IMR-90 (cell line): Measurements from ENCODE around the gene RELT. TPM values are rescaled to one million over a fixed set of nuclear protein-coding genes. Genes with fewer than 3 reads are reported as not detected.

Experiments used
- ATAC-seq: fragments of 200-7000 bp; cut with Tn5 transposase; 2 replicates; pipeline ENCODE4 v1.9.1; 2020; ENCODE audit warnings: low read depth, mild to moderate bottlenecking, moderate library complexity
- BruUV-seq: library from RNA; stranded (reverse); fragments of 400-500 nt; replicated peaks from 2 replicates; lab custom pipeline; 2021; lab: Mats Ljungman, UMichigan
- CTCF ChIA-PET: fragments of 300-600 bp; formaldehyde crosslinking; extraction: SDS; loops from one replicate; lab custom pipeline; 2021; ENCODE audit warnings: antibody characterized with exemption; lab: Yijun Ruan, JAX
- POLR2A ChIA-PET: fragments of 300-600 bp; sonication (Branson Sonifier 250); formaldehyde crosslinking; loops from one replicate; lab custom pipeline; 2022; ENCODE audit warnings: antibody characterized with exemption; ENCODE audit not compliant: unreplicated experiment; lab: Charles Lee
- DNase-seq: peaks from one replicate; pipeline ENCODE4 v3.0.0; 2013
- H2AFZ ChIP-seq: replicated peaks from 2 replicates; pipeline ENCODE3; 2013; ENCODE audit warnings: low read length, mild to moderate bottlenecking; ENCODE audit not compliant: poor library complexity
- H2AK5ac ChIP-seq: 2 replicates; pipeline ENCODE4 v1.6.1; 2013; ENCODE audit warnings: low read depth, low read length, inconsistent platforms
- H2AK9ac ChIP-seq: replicated peaks from 2 replicates; pipeline ENCODE3; 2013; ENCODE audit warnings: mild to moderate bottlenecking, low read depth, low read length, moderate library complexity; ENCODE audit not compliant: poor library complexity
- H2BK120ac ChIP-seq: 2 replicates; pipeline ENCODE4 v1.6.1; 2013; ENCODE audit warnings: low read depth, low read length, inconsistent platforms
- H2BK15ac ChIP-seq: 3 replicates; pipeline ENCODE4 v1.6.1; 2013; ENCODE audit warnings: low read depth, low read length, inconsistent platforms
- H2BK20ac ChIP-seq: 2 replicates; pipeline ENCODE4 v1.6.1; 2013; ENCODE audit warnings: low read depth, mild to moderate bottlenecking, inconsistent platforms, low read length, moderate library complexity
- H2BK5ac ChIP-seq: 2 replicates; pipeline ENCODE4 v1.6.1; 2013; ENCODE audit warnings: mild to moderate bottlenecking, low read depth, low read length, inconsistent platforms; ENCODE audit not compliant: poor library complexity, severe bottlenecking
- H3K14ac ChIP-seq: replicated peaks from 2 replicates; pipeline ENCODE4 v1.6.1; 2013; ENCODE audit warnings: low read depth, low read length, inconsistent platforms
- H3K18ac ChIP-seq: 2 replicates; pipeline ENCODE4 v1.6.1; 2013; ENCODE audit warnings: low read depth, low read length, control low read depth
- H3K23ac ChIP-seq: 2 replicates; pipeline ENCODE4 v1.6.1; 2013; ENCODE audit warnings: low read depth, low read length, inconsistent platforms
- H3K27ac ChIP-seq: 2 replicates; pipeline ENCODE4 v1.5.1; 2013; ENCODE audit warnings: mild to moderate bottlenecking, control low read depth, low read length; ENCODE audit not compliant: insufficient read depth
- H3K27me3 ChIP-seq: 2 replicates; pipeline ENCODE4 v1.6.1; 2013; ENCODE audit warnings: low read length; ENCODE audit not compliant: control insufficient read depth, insufficient read depth
- H3K36me3 ChIP-seq: 2 replicates; pipeline ENCODE4 v1.6.1; 2013; ENCODE audit warnings: low read length, mixed read lengths; ENCODE audit not compliant: control insufficient read depth, insufficient read depth
- H3K4ac ChIP-seq: 2 replicates; pipeline ENCODE4 v1.6.1; 2013; ENCODE audit warnings: low read depth, low read length, inconsistent platforms
- H3K4me1 ChIP-seq: 2 replicates; pipeline ENCODE4 v1.6.1; 2013; ENCODE audit warnings: low read length, mixed read lengths; ENCODE audit not compliant: control insufficient read depth, insufficient read depth
- H3K4me2 ChIP-seq: 2 replicates; pipeline ENCODE4 v1.6.1; 2013; ENCODE audit warnings: low read depth, mild to moderate bottlenecking, control low read depth, low read length, moderate library complexity
- H3K4me3 ChIP-seq: 2 replicates; pipeline ENCODE4 v1.5.1; 2013; ENCODE audit warnings: low read depth, mild to moderate bottlenecking, control low read depth, low read length, moderate library complexity; ENCODE audit not compliant: insufficient read depth
- H3K56ac ChIP-seq: 2 replicates; pipeline ENCODE4 v1.6.1; 2013; ENCODE audit warnings: low read length, inconsistent platforms; ENCODE audit not compliant: insufficient read depth; ENCODE audit errors: extremely low read depth
- H3K79me1 ChIP-seq, 2 experiments: 2 replicates each; pipeline ENCODE4 v1.6.1; 2013; ENCODE audit warnings: low read length in 2 of 2, inconsistent platforms in 1 of 2, low read depth in 1 of 2
- H3K9ac ChIP-seq: 2 replicates; pipeline ENCODE4 v1.6.1; 2013; ENCODE audit warnings: low read depth, low read length, control low read depth
- H3K9me1 ChIP-seq: 2 replicates; pipeline ENCODE4 v1.6.1; 2013; ENCODE audit warnings: low read length, inconsistent platforms; ENCODE audit not compliant: insufficient read depth
- H3K9me3 ChIP-seq: 2 replicates; pipeline ENCODE4 v1.6.1; 2013; ENCODE audit warnings: low read length; ENCODE audit not compliant: control insufficient read depth, insufficient read depth
- H4K20me1 ChIP-seq: 2 replicates; pipeline ENCODE4 v1.6.1; 2013; ENCODE audit warnings: low read length, inconsistent platforms; ENCODE audit not compliant: insufficient read depth
- H4K5ac ChIP-seq: 2 replicates; pipeline ENCODE4 v1.6.1; 2013; ENCODE audit warnings: mild to moderate bottlenecking, low read depth, low read length, control low read depth
- H4K8ac ChIP-seq, 2 experiments: 2 replicates each; pipeline ENCODE4 v1.6.1; 2013; ENCODE audit warnings: low read depth in 2 of 2, low read length in 2 of 2, control low read depth in 1 of 2, inconsistent platforms in 1 of 2
- H4K91ac ChIP-seq: 2 replicates; pipeline ENCODE4 v1.6.1; 2013; ENCODE audit warnings: low read depth, low read length, inconsistent platforms; ENCODE audit not compliant: insufficient read depth
- BHLHE40 ChIP-seq: fragments of 150-350 bp; IDR thresholded peaks from 2 replicates; pipeline ENCODE4 v1.6.1; 2016; ENCODE audit warnings: mild to moderate bottlenecking, low read depth, low read length
- CEBPB ChIP-seq: IDR thresholded peaks from 2 replicates; pipeline ENCODE4 v1.6.1; 2012; ENCODE audit warnings: low read depth, low read length, improper control_type of control experiment
- CHD1 ChIP-seq: IDR thresholded peaks from 2 replicates; pipeline ENCODE4 v1.6.1; 2012; ENCODE audit warnings: low read depth, low read length, improper control_type of control experiment
- FOS ChIP-seq: fragments of 150-350 bp; IDR thresholded peaks from 2 replicates; pipeline ENCODE4 v1.6.1; 2016; ENCODE audit warnings: low read depth, low read length
- MAFK ChIP-seq: IDR thresholded peaks from 2 replicates; pipeline ENCODE4 v1.6.1; 2012; ENCODE audit warnings: low read depth, low read length, improper control_type of control experiment
- MXI1 ChIP-seq: IDR thresholded peaks from 2 replicates; pipeline ENCODE4 v1.6.1; 2012; ENCODE audit warnings: low read depth, mild to moderate bottlenecking, low read length, moderate library complexity, borderline replicate concordance
- NFE2L2 ChIP-seq: fragments of 150-350 bp; IDR thresholded peaks from 2 replicates; pipeline ENCODE4 v1.6.1; 2016; ENCODE audit warnings: low read depth, mild to moderate bottlenecking, low read length
- POLR2A ChIP-seq: IDR thresholded peaks from 2 replicates; pipeline ENCODE4 v1.6.1; 2012; ENCODE audit warnings: mild to moderate bottlenecking, low read depth, low read length
- RAD21 ChIP-seq: IDR thresholded peaks from 2 replicates; pipeline ENCODE4 v1.6.1; 2012; ENCODE audit warnings: low read length, improper control_type of control experiment
- RCOR1 ChIP-seq: IDR thresholded peaks from 2 replicates; pipeline ENCODE4 v1.6.1; 2012; ENCODE audit warnings: mild to moderate bottlenecking, low read length, improper control_type of control experiment; ENCODE audit not compliant: insufficient replicate concordance
- RFX5 ChIP-seq: IDR thresholded peaks from 2 replicates; pipeline ENCODE4 v1.8.0; 2012; ENCODE audit warnings: low read depth, mild to moderate bottlenecking, low read length, moderate library complexity
- SMC3 ChIP-seq: fragments of 150-350 bp; IDR thresholded peaks from 2 replicates; pipeline ENCODE4 v1.6.1; 2016; ENCODE audit warnings: low read depth, mild to moderate bottlenecking, antibody characterized with exemption, low read length, moderate library complexity
- WGBS, 2 experiments: methylation state at CpG; one replicate each; pipeline versions ENCODE4 v1.1.5 to v1.1.7; 2013; ENCODE audit warnings: missing lambda C conversion rate in 2 of 2; ENCODE audit not compliant: insufficient read length in 1 of 2; ENCODE audit errors: extremely low coverage in 2 of 2; 5-methylcytosine and 5-hydroxymethylcytosine counted together
- dilution Hi-C: fragments of 300-500 bp; cut with HindIII; formaldehyde crosslinking; loops from one replicate; pipeline ENCODE4 v1.14.3; 2018; ENCODE audit warnings: low sequenced_read_pairs; ENCODE audit not compliant: unreplicated experiment
- in situ Hi-C: fragments of 300-500 bp; cut with MboI; formaldehyde crosslinking; loops from 3 replicates; pipeline ENCODE4 v1.14.3; 2019; ENCODE audit warnings: low sequenced_read_pairs, inconsistent platforms, mixed read lengths
- intact Hi-C: fragments of 100-400 bp; cut with micrococcal nuclease; formaldehyde crosslinking; loops from 2 replicates; pipeline ENCODE4 v1.10.0; 2022
- polyA plus RNA-seq, 3 experiments: library from polyadenylated mRNA; depleted of rRNA; stranded (reverse); fragments of >200 nt; gene quantifications; 2 replicates each; pipeline ENCODE4 v1.2.3, GENCODE V29; 2012; ENCODE audit warnings: low replicate concordance in 1 of 3
- total RNA-seq: library from RNA; depleted of rRNA; stranded (reverse); fragments of >200 nt; gene quantifications from 2 replicates; pipeline ENCODE4 v1.2.3, GENCODE V29; 2012
- TF ChIP-seq, protein P1 (sequence below): conservative IDR thresholded peaks from 2 replicates; pipeline ENCODE4 v1.5.1; 2012; ENCODE audit warnings: mild to moderate bottlenecking, low read depth, low read length, improper control_type of control experiment
- TF ChIP-seq, protein P2 (sequence below): fragments of 150-350 bp; IDR thresholded peaks from 2 replicates; pipeline ENCODE4 v1.6.1; 2016; ENCODE audit warnings: low read depth, mild to moderate bottlenecking, low read length, moderate library complexity, borderline replicate concordance
- TF ChIP-seq, protein P3 (sequence below): fragments of 150-350 bp; IDR thresholded peaks from 2 replicates; pipeline ENCODE4 v1.6.1; 2017; ENCODE audit warnings: mild to moderate bottlenecking, antibody characterized with exemption, low read length, low read depth

Gene RELT
- total and polyA plus RNA-seq, 2 of the 4 experiments (the other 2 are of a cell fraction) = 2.3 to 5.3 TPM

DNA sequence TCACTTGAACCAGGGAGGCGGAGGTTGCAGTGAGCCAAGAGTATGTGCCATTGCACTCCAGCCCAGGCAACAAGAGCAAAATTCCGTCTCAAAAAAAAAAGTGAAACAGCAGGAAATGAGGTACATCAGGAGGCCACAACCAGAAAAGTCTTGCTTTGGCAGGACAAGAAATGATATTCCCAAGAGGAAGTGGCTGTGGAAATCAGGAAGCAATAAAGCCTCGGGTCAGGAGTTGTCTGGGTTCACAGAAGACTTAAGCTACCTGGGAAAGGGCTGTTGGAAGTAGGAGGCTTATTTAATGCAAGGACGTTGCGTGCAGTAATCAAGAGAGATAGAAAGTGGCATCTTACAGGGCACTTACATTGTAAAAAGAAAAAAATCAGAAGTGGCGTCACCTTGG is 9.2 kb upstream of the RELT start:
- ChIA-PET CTCF (interaction anchor here (0.7 kb wide), 1 partner anchor 112 kb away, joined by 3 read pairs; no protein-coding TSS in a partner anchor), POLR2A (no interaction called here)
- H4K91ac ChIP-seq = no peak overlapping the region
- no peak overlapping the region for H3K56ac ChIP-seq
- no peaks in the 10 kb centered on the region for H3K4me1 ChIP-seq
- H3K9me3 ChIP-seq = no peaks in the 10 kb centered on the region
- H3K23ac ChIP-seq = no peak overlapping the region; the same call in 1 of the 2 replicates
- H4K8ac ChIP-seq = no peak overlapping the region
- peaks cover 0 to 19% of the 10 kb centered on the region in 2 experiments; a peak in 2 of 4 replicates for H3K79me1 ChIP-seq
- dilution Hi-C loops (no loop called here), in situ Hi-C loops (no loop called here), intact Hi-C loops (no loop called here)
- H3K9me1 ChIP-seq = 0 out of 2 replicates have a peak, but pooled peaks cover 4% of the 10 kb centered on the region
- H3K4ac ChIP-seq = no peak overlapping the region
- TF ChIP-seq MAFK (no peak), SMC3 (no peak), BHLHE40 (no peak), MXI1 (no peak), RCOR1 (no peak), CHD1 (no peak), CEBPB (no peak), RFX5 (no peak), NFE2L2 (no peak), RAD21 (no peak), FOS (no peak), POLR2A (no peak)
- TF ChIP-seq, protein P1, sequence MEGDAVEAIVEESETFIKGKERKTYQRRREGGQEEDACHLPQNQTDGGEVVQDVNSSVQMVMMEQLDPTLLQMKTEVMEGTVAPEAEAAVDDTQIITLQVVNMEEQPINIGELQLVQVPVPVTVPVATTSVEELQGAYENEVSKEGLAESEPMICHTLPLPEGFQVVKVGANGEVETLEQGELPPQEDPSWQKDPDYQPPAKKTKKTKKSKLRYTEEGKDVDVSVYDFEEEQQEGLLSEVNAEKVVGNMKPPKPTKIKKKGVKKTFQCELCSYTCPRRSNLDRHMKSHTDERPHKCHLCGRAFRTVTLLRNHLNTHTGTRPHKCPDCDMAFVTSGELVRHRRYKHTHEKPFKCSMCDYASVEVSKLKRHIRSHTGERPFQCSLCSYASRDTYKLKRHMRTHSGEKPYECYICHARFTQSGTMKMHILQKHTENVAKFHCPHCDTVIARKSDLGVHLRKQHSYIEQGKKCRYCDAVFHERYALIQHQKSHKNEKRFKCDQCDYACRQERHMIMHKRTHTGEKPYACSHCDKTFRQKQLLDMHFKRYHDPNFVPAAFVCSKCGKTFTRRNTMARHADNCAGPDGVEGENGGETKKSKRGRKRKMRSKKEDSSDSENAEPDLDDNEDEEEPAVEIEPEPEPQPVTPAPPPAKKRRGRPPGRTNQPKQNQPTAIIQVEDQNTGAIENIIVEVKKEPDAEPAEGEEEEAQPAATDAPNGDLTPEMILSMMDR = no peak
- TF ChIP-seq, protein P2, sequence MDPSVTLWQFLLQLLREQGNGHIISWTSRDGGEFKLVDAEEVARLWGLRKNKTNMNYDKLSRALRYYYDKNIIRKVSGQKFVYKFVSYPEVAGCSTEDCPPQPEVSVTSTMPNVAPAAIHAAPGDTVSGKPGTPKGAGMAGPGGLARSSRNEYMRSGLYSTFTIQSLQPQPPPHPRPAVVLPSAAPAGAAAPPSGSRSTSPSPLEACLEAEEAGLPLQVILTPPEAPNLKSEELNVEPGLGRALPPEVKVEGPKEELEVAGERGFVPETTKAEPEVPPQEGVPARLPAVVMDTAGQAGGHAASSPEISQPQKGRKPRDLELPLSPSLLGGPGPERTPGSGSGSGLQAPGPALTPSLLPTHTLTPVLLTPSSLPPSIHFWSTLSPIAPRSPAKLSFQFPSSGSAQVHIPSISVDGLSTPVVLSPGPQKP = no peak
- TF ChIP-seq, protein P3, sequence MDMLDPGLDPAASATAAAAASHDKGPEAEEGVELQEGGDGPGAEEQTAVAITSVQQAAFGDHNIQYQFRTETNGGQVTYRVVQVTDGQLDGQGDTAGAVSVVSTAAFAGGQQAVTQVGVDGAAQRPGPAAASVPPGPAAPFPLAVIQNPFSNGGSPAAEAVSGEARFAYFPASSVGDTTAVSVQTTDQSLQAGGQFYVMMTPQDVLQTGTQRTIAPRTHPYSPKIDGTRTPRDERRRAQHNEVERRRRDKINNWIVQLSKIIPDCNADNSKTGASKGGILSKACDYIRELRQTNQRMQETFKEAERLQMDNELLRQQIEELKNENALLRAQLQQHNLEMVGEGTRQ = no peak
- no peak overlapping the region for H2BK20ac ChIP-seq
- H3K18ac ChIP-seq = no peak overlapping the region
- no peak overlapping the region for H2BK120ac ChIP-seq
- BruUV-seq = no TSS peak
- H3K14ac ChIP-seq = no peak overlapping the region
- no peak overlapping the region for H2AFZ ChIP-seq
- DNase-seq (no peak), ATAC-seq (no peak)
- H3K36me3 ChIP-seq = peaks cover 68% of the 10 kb centered on the region
- no peak overlapping the region for H2BK15ac ChIP-seq
- H4K20me1 ChIP-seq = peaks cover 13% of the 10 kb centered on the region; the same call in 1 of the 2 replicates
- no peak overlapping the region for H4K5ac ChIP-seq
- no peak overlapping the region for H3K4me2 ChIP-seq
- WGBS, 2 experiments = 86% methylated on average over 3 of the region's 6 CpGs; no CpG with 5 or more reads in 1 of the 2 experiments
- no peak overlapping the region for H3K4me3 ChIP-seq
- no peak overlapping the region for H2AK5ac ChIP-seq
- no peak overlapping the region for H2AK9ac ChIP-seq
- H3K27ac ChIP-seq = no peak overlapping the region
- H3K27me3 ChIP-seq = no peaks in the 10 kb centered on the region
- no peak overlapping the region for H2BK5ac ChIP-seq
- no peak overlapping the region for H3K9ac ChIP-seq
